CD4-positive, alpha-beta T cell (primary cell): ENCODE data around the gene C10orf67. TPM values are rescaled to one million over a fixed set of nuclear protein-coding genes. Genes with fewer than 3 reads are reported as not detected.

Experiments used
- ATAC-seq: fragments of 200-7000 bp; cut with Tn5 transposase; one replicate; pipeline ENCODE4 v1.10.0; 2022; ENCODE audit warnings: mild to moderate bottlenecking; ENCODE audit not compliant: poor library complexity
- CTCF ChIA-PET: fragments of 350-600 bp; sonication (Branson Sonifier 250); formaldehyde crosslinking; loops from one replicate; lab custom pipeline; 2021; ENCODE audit warnings: antibody characterized with exemption, inconsistent platforms; lab: Charles Lee
- POLR2A ChIA-PET: fragments of 350-600 bp; sonication (Branson Sonifier 250); formaldehyde crosslinking; loops from one replicate; lab custom pipeline; 2021; ENCODE audit warnings: antibody characterized with exemption, inconsistent platforms; lab: Charles Lee
- DNase-seq, 14 experiments: peaks; one replicate each; pipeline ENCODE4 v3.0.0-alpha.2; 2013 to 2020; ENCODE audit warnings: mixed read lengths in 2 of 14
- H3K27ac ChIP-seq, 2 donors: one replicate each; pipeline versions ENCODE4 v1.5.1 to v1.7.0; 2013; ENCODE audit warnings: low read length in 2 of 2, low read depth in 1 of 2, mild to moderate bottlenecking in 1 of 2
- H3K27me3 ChIP-seq, 2 experiments: 1 replicate in 1 of 2; 2 replicates in 1 of 2; pipeline versions ENCODE4 v1.6.1 to v1.7.0; 2013; ENCODE audit warnings: low read length in 2 of 2, control low read depth in 1 of 2, mild to moderate bottlenecking in 1 of 2, moderate library complexity in 1 of 2; ENCODE audit not compliant: insufficient read depth in 2 of 2, control insufficient read depth in 1 of 2
- H3K36me3 ChIP-seq: one replicate; pipeline ENCODE4 v1.6.1; 2013; ENCODE audit warnings: low read length, control low read depth; ENCODE audit not compliant: insufficient read depth
- H3K4me1 ChIP-seq: one replicate; pipeline ENCODE4 v1.6.1; 2013; ENCODE audit warnings: low read length, control low read depth; ENCODE audit not compliant: insufficient read depth
- H3K4me3 ChIP-seq: one replicate; pipeline ENCODE4 v1.5.1; 2013; ENCODE audit warnings: mild to moderate bottlenecking, low read length, moderate library complexity
- H3K9me3 ChIP-seq, 2 experiments: 1 replicate in 1 of 2; 2 replicates in 1 of 2; pipeline versions ENCODE4 v1.6.1 to v1.7.0; 2013; ENCODE audit warnings: low read length in 2 of 2, mild to moderate bottlenecking in 2 of 2, control low read depth in 1 of 2, moderate library complexity in 1 of 2; ENCODE audit not compliant: control insufficient read depth in 1 of 2, insufficient read depth in 1 of 2
- H3K27ac Mint-ChIP-seq: one replicate; pipeline ENCODE4 v1.8.0; 2020; ENCODE audit warnings: mixed read lengths
- H3K27me3 Mint-ChIP-seq: one replicate; pipeline ENCODE4 v1.8.0; 2021; ENCODE audit warnings: mixed read lengths
- H3K36me3 Mint-ChIP-seq: one replicate; pipeline ENCODE4 v1.8.0; 2021; ENCODE audit warnings: low read depth, mixed read lengths
- H3K4me1 Mint-ChIP-seq: one replicate; pipeline ENCODE4 v1.8.0; 2021; ENCODE audit warnings: low read depth, mixed read lengths
- H3K4me3 Mint-ChIP-seq: one replicate; pipeline ENCODE4 v1.8.0; 2020; ENCODE audit warnings: mild to moderate bottlenecking, mixed read lengths
- H3K9me3 Mint-ChIP-seq: one replicate; pipeline ENCODE4 v1.8.0; 2020; ENCODE audit warnings: mixed read lengths
- intact Hi-C, 2 experiments: fragments of 100-400 bp; cut with DNase I in 1 of 2; cut with micrococcal nuclease in 1 of 2; formaldehyde crosslinking; loops; one replicate each; pipeline versions ENCODE4 v1.15.1 to v1.9.0; 2023 to 2025; cut with DNase I, micrococcal nuclease
- total RNA-seq, 174 experiments: library from RNA in 2 of 174; stranded (reverse) in 2 of 174; gene quantifications; one replicate each; pipeline ENCODE4 v1.2.3 and lab custom pipeline; 2021 to 2026
- TF ChIP-seq, protein P1 (sequence below): fragments of 200-600 bp; IDR thresholded peaks from one replicate; pipeline ENCODE4 v1.8.0; 2022; ENCODE audit warnings: antibody characterized with exemption, mild to moderate bottlenecking

The C10orf67 gene
- total RNA-seq, 2 experiments from 2014 or later: not detected

DNA sequence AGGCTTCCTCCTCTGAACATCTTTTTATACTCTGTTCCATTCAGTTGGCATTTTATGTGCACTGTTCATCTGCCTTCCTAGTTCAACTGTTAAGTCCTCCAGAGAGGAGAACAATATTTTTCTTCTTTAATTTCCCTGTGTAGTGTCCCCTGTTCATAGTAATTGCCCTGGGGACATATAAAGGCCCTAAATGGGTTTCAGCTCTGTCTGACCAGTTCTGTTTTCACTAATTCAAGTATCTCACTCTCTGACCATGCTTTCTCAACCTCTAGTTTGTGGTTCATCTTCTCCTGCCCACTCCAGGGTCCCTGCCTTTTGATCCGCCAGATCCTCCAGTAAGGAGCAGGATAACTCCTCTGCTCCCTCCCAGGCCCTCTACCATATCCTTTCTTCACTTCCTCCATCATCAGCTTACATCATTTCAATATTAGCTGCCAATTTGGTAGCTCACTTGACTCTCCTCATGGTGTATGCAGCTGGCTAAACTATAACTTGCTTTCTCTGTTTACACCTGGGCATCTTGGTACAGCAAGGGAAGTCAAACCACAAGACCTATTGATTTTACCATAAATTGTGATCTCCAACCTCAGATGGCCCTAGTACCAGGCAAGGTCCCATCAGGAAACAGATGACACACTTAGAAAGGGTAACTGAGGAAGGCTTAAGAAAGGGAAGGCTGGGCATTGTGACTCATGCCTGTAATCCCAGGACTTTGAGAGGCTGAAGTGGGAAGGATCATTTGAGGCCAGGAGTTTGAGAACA, 17.7 kb upstream of the C10orf67 start:
- TF ChIP-seq, protein P1, sequence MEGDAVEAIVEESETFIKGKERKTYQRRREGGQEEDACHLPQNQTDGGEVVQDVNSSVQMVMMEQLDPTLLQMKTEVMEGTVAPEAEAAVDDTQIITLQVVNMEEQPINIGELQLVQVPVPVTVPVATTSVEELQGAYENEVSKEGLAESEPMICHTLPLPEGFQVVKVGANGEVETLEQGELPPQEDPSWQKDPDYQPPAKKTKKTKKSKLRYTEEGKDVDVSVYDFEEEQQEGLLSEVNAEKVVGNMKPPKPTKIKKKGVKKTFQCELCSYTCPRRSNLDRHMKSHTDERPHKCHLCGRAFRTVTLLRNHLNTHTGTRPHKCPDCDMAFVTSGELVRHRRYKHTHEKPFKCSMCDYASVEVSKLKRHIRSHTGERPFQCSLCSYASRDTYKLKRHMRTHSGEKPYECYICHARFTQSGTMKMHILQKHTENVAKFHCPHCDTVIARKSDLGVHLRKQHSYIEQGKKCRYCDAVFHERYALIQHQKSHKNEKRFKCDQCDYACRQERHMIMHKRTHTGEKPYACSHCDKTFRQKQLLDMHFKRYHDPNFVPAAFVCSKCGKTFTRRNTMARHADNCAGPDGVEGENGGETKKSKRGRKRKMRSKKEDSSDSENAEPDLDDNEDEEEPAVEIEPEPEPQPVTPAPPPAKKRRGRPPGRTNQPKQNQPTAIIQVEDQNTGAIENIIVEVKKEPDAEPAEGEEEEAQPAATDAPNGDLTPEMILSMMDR: no peak

DNA sequence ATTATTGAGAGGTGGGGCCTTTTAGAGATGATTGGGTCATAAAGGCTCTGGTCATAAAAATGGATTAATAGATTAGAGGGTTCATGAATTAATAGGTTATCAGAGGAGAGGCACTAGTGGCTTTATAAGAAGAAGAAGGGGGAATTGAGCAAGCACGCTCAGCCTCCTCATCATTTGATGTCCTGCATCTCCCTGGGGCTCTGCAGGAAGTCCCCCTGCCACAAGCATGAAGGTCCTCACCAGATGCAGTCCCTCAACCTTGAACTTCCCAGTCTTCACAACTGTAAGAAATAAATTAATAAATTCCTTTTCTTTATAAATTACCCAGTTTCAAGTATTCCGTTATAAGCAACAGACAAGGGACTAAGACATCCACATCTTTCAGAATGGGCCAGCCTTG, 17.1 kb upstream of the C10orf67 start:
- Mint-ChIP-seq H3K27ac (no peak overlapping the region), H3K36me3 (no peaks in the 10 kb centered on the region), H3K4me1 (peaks cover 40% of the 10 kb centered on the region), H3K27me3 (no peaks in the 10 kb centered on the region), H3K4me3 (no peak overlapping the region), H3K9me3 (no peaks in the 10 kb centered on the region)
- DNase-seq (no peak), ATAC-seq (no peak)
- Histone ChIP-seq H3K4me1 (peaks cover 36% of the 10 kb centered on the region), H3K9me3 (no peaks in the 10 kb centered on the region), H3K36me3 (no peaks in the 10 kb centered on the region), H3K27me3 (no peaks in the 10 kb centered on the region), H3K4me3 (no peak overlapping the region), H3K27ac (no peak overlapping the region)
- intact Hi-C loops: loop anchor here (5.0 kb wide), 1 partner anchor 76 kb away; the partner anchor contains the start of gene OTUD1 (in 2 of the 2)
- TF ChIP-seq, protein P1: no peak
- ChIA-PET POLR2A (interaction anchor here (7.8 kb wide), 1 partner anchor 78 kb away, joined by 49 read pairs; the partner anchor contains the start of gene OTUD1), CTCF (no interaction called here)

More for the DNA sequence above, 17.7 kb upstream of the C10orf67 start:
- no peaks in the 10 kb centered on the region for H3K36me3 Mint-ChIP-seq
- H3K4me3 Mint-ChIP-seq: no peak overlapping the region
- Histone ChIP-seq H3K4me3 (no peak overlapping the region), H3K27me3 (no peaks in the 10 kb centered on the region), H3K27ac (peak overlapping the region in 1 of 2 donors; percentile 72), H3K36me3 (no peaks in the 10 kb centered on the region), H3K4me1 (peaks cover 40% of the 10 kb centered on the region), H3K9me3 (no peaks in the 10 kb centered on the region)
- H3K27me3 Mint-ChIP-seq: no peaks in the 10 kb centered on the region
- peaks cover 40% of the 10 kb centered on the region for H3K4me1 Mint-ChIP-seq
- CTCF ChIA-PET: interaction anchor here (0.9 kb wide), 1 partner anchor 32 kb away, joined by 3 read pairs; no protein-coding TSS in a partner anchor
- no peaks in the 10 kb centered on the region for H3K9me3 Mint-ChIP-seq
- no peak for ATAC-seq
- H3K27ac Mint-ChIP-seq: peak overlapping the region; percentile 80
- intact Hi-C loops: loop anchor here (5.0 kb wide), 1 partner anchor 75 kb away; the partner anchor contains the start of gene OTUD1 (in 2 of the 2)
- POLR2A ChIA-PET: interaction anchor here (0.9 to 7.8 kb wide), 5 partner anchors 8 to 78 kb away, joined by 3 to 49 read pairs (median 6); partner anchors contain the start of gene OTUD1
- DNase-seq: no peak

DNA sequence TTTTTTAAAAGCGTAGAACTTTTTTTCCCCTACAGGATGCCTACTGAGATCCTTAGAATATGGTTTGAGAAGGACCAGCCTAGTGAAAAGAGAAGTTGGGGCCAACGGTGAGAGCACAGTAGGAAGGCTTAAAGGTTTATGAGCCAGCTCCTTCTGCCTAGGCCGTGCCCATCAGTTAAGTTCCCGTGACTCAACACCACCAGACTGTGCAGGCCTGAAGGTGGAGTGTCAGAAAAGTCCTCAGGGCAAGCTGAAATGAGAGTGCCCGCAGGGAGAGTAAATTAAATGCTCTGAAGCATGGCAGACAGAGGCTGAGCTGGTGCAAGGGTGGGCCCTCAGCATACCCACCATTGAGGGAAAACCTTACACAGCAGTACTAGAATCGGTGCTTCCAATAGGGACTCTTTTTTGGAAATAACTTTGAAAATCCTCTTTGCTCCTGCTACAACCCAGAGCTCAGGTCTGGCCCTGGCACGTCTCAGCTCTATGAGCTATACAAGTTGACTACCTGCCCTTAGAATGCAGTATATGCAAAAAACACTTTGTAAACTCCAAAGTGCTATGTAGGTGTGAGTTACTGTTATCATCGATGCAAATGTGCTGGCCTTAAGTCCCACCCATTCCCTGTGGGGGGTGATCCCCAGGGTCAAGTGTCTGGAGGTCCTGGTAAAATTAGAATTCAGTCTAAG, 15.2 kb upstream of the C10orf67 start:
- H3K27me3 ChIP-seq: no peaks in the 10 kb centered on the region

More for the DNA sequence above, 15.2 kb upstream of the C10orf67 start:
- H3K27ac ChIP-seq: no peak overlapping the region
- no peak overlapping the region for H3K27ac Mint-ChIP-seq
- ChIA-PET CTCF (no interaction called here), POLR2A (interaction anchor here (7.8 kb wide), 1 partner anchor 80 kb away, joined by 49 read pairs; the partner anchor contains the start of gene OTUD1)
- no peak overlapping the region for H3K4me3 Mint-ChIP-seq
- no peaks in the 10 kb centered on the region for H3K9me3 Mint-ChIP-seq
- no peaks in the 10 kb centered on the region for H3K27me3 Mint-ChIP-seq
- TF ChIP-seq, protein P1: no peak
- intact Hi-C loops: loop anchor here (5.0 kb wide), 1 partner anchor 77 kb away; the partner anchor contains the start of gene OTUD1 (in 2 of the 2)
- H3K4me3 ChIP-seq: no peak overlapping the region
- H3K4me1 Mint-ChIP-seq: peaks cover 29% of the 10 kb centered on the region
- H3K36me3 Mint-ChIP-seq: no peaks in the 10 kb centered on the region
- DNase-seq (no peak), ATAC-seq (no peak)
- H3K36me3 ChIP-seq: no peaks in the 10 kb centered on the region
- H3K9me3 ChIP-seq: no peaks in the 10 kb centered on the region
- H3K4me1 ChIP-seq: peaks cover 28% of the 10 kb centered on the region
